Eye (tissue), 1 donor: ENCODE data around the gene MT1E.
"Not testable (repeated sequence)": the region's sequence is repeated elsewhere in the genome, so short reads cannot be mapped to it uniquely, and the experiment has no call there.

Experiments
- DNase-seq: peaks from one replicate; pipeline ENCODE4 v3.0.0-alpha.2; 2015

MT1E gene

DNA sequence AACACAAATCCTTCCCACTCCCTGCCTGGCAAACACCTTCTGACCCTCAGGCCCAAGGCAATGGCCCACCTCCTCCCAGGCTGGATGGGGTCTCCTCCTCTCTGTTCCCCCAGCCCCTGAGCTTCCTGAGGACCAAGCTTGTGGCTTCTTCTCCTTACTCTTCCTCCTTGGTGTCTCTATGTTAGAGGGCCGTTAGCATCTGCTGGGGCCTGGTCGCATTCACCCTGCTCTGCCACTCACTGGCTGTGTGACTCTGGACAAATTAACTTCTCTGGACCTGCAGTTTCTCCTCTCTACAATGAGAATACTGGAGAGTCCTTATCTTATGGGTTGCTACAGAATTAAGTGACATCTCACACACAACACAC, 17.9 kb upstream of the MT1E start:
- no peak for DNase-seq

- DNase-seq, result peak; percentile 93
These were observed 17.3 kb upstream of the MT1E start, which contains the start of gene MT2A for GRCh38 chr16:56608043-56608875. Gene MT2A, plus strand, starts transcription at chr16:56608584. Its CDS starts 72 bp downstream, at chr16:56608656.

- peak; percentile 53 for DNase-seq
These were observed 16.6 kb upstream of the MT1E start for GRCh38 chr16:56608876-56609462.

- DNase-seq, result peak; percentile 75
These were observed 16.1 kb upstream of the MT1E start for GRCh38 chr16:56609463-56609921.

GRCh38 chr16:56610017-56610608, 15.5 kb upstream of the MT1E start:
- DNase-seq, result no peak

DNA sequence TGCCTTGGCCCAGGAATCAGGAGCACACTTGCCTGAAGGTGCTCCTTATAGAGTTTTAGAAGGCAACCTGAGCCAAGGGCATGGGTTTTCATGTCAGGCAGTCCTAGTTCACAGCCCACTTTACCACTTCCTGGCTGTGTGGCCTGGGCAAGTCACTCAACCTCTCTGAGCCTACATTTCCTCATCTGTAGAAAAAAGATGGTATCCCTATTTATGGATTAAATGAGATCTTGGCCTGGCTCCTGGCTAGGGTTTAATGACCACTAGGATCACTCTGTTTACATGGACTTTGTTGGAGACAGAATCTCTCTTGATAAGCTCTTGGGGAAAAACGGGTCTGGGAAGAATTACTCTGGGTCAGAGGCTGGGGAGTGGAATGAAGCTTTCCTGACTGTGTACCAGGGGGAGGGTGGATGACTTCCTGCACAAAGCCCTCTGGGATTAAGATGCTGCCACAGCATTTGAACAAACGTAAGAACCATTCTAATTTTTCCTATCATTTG, 14.9 kb upstream of the MT1E start:
- DNase-seq, result no peak

DNA sequence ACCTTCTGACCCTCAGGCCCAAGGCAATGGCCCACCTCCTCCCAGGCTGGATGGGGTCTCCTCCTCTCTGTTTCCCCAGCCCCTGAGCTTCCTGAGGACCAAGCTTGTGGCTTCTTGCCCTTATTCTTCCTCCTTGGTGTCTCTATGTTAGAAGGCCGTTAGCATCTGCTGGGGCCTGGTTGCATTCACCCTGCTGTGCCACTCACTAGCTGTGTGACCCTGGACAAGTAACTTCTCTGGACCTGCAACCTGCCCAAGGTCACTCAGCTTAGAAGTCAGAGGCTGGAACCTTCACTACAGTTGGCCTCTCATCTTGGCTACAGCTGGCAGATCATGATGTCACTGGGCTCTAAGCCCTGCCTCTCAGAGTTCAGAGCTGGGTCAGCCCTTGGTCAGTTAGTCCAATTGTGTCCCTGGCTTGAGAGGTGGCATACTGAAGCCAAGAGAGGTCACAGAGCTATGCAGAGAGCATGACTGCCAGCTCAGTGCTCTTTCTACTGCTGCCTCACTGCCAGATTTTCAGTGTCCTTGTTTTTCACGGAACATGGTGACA, 14.2 kb upstream of the MT1E start:
- no peak for DNase-seq

DNA sequence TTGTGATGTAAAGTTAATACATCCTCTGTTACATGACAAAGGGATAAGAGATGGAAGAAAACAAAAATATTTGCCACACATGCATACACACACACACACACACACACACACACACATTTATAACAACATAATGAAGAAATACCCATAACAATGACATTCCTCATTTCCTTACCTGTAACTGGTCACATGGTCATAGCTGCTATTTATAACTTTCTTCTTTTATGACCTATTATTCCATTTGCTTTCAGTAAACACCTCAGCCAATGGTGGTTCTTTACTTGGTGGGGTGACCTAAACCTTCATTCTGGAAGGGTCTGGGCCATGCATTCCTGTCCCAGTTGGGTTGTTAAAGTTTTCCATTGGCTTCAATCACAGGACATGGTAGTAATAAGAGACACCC, 11.9 kb upstream of the MT1E start:
- no peak for DNase-seq

GRCh38 chr16:56614549-56614991, 11.0 kb upstream of the MT1E start:
- no peak for DNase-seq

- DNase-seq, result no peak
These were observed 10.2 kb upstream of the MT1E start for GRCh38 chr16:56615353-56615752.

DNA sequence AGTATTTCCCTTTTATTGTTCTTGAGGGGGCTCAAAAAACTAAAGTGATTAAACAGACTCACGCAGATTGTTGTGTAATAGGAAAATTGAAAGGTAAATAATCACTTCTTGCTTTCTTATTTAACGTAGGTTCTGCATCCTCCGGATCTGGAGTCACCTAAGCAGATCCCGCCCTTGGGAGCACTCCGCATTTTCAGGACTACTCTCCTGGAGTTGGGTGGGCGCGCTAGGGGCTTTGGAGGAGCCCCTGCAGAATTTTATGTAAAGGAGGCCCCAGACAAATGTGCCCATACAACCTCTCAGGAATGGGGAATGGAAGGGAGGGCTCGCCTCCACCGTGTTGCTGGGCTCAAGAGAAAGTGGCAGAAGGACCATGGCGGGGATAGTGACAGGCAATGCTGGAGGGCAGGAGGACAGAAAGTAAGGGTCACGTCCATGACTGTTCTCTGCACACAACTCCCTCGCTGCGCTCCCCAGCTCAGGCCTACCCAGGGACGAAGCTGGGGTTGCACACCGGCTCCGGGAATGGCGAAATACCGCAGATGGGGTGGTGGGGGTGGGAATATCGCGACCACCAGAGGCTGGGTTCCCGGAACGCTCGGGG, 8.9 kb upstream of the MT1E start:
- no peak for DNase-seq

DNA sequence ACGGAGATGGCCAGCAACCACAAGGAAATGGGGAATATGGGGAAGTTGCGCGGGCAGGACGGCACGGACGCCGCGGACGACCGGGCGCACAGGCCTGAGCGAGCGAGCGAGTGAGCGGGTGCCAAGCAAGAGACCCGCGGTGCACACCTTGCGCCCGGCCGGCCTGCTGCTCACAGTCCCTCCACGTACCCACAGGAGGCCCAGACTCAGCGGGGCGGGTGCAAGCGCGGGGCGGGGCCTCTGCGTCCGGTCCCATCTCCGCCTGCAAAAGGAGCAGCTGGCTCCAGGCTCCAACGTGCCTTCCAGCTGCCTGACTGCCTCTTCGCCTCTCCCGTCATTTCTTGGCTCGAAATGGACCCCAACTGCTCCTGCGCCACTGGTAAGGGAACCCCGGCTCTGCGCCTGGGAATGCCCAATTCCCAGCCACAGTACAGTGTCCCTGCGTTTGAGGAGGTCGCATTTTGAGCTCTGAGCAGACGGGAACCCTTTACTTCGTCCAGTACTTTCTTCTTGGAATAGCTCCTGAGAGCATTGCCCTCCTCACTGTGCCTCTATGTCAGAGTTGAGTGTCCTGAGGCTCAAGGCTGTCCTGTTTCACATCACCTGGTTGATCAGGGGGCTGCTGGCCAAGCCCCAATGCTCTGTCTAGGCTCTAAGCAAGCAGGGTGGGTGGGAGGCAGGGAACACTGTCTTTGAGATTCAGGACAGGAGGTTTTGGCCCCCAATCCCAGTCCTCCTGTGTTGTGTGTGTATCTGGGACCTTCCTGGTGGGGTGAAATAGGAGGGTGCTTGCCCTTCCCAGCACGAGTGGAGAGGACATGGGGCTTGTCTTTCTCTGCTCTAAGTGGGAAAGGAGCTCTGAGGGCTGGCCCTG, 8.1 kb upstream of the MT1E start:
- peak; percentile 73 for DNase-seq

DNA sequence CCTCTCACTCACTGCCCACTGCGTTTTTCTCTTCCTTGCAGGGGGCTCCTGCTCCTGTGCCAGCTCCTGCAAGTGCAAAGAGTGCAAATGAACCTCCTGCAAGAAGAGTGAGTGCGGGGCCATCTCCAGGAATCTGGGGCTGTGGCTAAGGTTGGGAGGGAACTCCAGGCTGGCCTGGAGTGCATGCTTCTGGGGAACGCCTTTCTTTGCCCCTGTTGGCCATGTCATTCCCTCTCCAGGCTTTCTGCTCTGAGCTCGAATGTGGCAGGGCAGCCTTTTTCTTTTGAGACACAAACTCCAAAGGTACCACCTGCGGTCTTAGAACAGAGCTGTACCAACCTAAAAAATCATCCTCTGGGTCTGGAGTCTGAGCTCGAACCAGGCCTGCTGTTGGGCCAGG, 7.4 kb upstream of the MT1E start:
- peak; percentile 1 for DNase-seq

DNA sequence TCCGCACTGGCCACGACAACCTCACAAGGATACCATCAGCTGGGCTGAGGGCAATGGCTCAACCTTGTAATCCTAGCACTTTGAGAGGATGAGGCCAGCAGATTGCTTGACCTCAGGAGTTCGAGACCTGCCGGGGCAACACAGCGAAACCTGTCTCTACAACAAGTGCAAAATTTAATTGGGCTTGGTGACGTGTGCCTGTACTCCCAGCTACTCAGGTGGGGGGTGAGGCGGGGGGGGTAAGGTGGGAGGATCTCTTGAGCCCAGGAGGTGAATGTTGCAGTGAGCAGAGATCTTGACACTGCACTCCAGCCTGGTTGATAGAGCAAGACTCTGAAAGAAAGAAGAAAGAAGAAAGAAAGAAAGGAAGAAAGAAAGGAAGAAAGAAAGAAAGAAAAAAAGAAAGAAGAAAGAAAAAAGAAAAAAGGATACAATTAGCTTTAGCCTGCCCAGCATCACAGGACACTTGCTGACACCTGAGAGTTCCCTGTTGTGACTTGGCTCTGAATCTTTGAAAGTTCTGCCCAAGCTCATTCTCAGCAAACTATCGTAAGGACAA, 5.2 kb upstream of the MT1E start:
- no peak for DNase-seq

DNA sequence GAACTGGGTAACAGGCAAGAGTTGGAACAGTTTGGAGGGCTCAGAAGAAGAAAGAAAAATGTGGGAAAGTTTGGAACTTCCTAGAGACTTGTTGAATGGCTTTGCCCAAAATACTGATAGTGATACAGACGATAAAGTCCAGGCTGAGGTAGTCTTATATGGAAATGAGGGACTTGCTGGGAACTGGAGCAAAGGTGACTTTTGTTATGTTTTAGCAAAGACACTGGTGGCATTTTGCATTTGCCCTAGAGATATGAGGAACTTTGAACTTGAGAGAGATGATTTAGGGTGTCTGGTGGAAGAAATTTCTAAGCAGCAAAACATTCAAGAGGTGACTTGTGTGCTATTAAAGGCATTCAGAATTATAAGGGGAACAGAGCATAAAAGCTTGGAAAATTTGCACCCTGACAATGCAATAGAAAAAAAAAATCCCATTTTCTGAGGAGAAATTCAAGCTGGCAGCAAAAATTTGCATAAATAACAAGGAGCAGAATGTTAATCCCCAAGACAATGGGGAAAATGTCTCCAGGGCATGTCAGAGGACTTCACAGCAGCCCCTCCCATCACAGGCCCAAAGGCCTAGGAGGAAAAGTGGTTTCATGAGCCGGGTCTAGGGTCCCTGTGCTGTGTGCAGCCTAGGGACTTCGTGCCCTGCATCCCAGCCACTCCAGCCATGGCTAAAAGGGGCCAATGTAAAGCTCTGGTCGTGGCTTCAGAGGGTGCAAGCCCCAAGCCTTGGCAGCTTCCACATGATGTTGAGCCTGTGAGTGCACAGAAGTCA, 3.7 kb upstream of the MT1E start:
- not testable (repeated sequence) for DNase-seq

DNA sequence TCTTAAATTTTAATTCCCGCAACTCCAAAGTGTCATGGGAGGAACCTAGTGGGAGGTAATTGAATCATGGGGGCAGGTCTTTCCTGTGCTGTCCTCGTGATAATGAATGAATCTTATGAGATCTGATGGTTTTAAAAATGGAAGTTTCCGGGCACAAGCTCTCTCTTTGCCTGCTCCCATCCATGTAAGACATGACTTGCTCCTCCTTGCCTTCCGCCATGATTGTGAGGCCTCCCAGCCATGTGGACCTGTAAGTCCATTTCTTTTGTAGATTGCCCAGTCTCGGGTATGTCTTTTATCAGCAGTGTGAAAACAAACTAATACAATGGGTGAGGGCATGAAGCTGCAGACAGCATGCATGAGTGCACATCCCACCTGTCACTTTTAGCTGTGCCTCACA, 2.4 kb upstream of the MT1E start:
- not testable (repeated sequence) for DNase-seq

DNA sequence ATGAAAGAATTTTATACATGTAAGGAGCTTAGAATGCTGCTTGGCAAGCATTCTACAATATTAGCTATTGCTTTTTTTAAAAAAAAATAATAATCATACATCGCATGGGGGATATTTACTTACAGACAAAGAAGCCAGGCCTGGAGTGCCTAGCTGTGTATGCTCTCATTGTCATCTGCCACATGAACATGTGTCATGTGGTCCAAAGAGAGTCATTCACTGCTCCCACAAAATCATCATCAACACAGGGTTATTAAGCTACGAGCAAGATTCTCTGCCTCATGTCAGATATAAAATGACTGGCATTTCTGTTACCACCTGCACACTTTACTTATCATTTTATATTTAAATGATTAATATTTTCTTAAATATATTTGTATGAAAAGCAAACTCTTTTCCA, 1.9 kb upstream of the MT1E start:
- DNase-seq, result no peak

DNA sequence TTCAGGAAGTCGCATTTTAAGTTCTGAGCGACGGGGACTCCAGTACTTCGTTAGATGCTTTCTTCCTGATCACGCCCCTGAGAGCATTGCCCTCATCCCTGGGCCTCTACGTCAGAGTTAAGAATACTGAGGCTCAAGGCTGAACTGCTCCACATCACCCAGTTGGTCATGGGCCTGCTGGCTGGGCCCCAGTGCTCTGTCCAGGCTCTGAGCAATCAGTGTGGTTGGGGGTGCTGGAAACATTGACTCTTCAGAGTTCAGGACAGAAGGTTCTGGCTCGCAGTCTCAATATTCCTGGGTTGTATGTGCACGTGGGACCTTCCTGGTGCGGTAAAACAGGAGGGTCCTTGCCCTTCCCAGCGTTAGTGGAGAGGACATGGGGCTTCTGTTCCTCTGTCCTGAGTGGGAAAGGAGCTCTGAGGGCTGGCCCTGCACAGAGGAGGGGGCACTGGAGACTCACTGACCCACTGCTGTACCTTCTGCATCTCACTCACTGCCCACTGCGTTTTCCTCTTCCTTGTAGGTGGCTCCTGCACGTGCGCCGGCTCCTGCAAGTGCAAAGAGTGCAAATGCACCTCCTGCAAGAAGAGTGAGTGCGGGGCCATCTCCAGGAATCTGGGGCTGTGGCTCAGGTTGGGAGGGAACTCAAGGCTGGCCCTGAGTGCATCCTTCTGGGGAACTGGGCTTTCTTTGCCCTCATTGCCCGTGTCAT, 518 bp downstream of the MT1E start:
- no peak for DNase-seq

DNA sequence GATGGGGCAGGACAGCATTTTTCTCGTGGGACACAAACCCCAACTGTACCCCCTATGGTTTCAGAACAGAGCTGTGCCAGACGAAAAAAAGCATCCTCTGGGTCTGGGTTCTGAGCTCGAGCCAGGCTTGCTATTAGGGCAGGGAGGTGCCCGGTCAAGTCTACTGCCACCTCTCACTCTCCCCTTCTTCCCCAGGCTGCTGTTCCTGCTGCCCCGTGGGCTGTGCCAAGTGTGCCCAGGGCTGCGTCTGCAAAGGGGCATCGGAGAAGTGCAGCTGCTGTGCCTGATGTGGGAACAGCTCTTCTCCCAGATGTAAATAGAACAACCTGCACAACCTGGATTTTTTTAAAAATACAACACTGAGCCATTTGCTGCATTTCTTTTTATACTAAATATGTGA, 1.1 kb downstream of the MT1E start:
- DNase-seq, result no peak
